ENCODE measurements around the gene GNA12. TPM values are rescaled to one million over a fixed set of nuclear protein-coding genes. Genes with fewer than 3 reads are reported as not detected.

Gene GNA12
- total and polyA plus RNA-seq, 2 of the 4 experiments (the other 2 are of a cell fraction): 14.3 to 93.9 TPM

DNA sequence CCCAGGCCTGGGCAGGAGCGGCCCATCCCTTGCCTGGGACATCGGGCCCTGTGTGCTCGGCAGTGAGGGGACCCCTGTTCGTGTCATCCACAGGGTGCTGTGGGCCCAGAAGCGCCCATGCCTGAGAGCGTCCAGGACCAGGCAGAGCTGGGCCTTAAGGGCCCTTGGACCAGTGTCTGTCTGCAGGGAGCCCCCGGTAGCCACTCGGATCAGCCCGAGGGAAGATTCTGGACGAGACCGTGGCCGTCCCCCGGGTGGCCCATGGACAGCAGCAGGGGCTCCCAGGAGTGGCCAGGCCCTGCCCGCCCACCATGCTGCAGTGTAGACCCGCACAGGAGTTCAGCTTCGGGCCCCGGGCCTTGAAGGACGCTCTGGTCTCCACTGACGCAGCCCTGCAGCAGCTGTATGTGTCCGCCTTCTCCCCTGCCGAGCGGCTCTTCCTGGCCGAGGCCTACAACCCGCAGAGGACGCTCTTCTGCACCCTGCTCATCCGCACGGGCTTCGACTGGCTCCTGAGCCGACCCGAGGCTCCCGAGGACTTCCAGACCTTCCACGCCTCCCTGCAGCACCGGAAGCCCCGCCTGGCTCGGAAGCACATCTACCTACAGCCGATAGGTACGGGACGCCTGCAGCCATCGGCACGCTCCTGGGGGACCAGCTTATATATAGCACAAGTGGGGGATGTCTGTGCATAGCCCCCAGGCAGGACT, 143.8 kb downstream of the GNA12 start:
- Histone ChIP-seq H3K27ac (ENCODE audit: insufficient read depth, low read length) (no peak overlapping the region), H3K4me2 (ENCODE audit: low read depth, low read length) (no peak overlapping the region), H4K20me1 (ENCODE audit: insufficient read depth, low read length) (no peaks in the 10 kb centered on the region), H3K9me3 (ENCODE audit: control insufficient read depth, insufficient read depth, low read length) (no peaks in the 10 kb centered on the region), H4K8ac (ENCODE audit: low read depth in 2 of 2, low read length in 2 of 2) (no peak overlapping the region), H2AK9ac (replicated peaks; ENCODE audit: low read depth, low read length, poor library complexity) (no peak overlapping the region), H3K36me3 (ENCODE audit: control insufficient read depth, insufficient read depth, low read length) (no peaks in the 10 kb centered on the region), H3K14ac (replicated peaks; ENCODE audit: low read depth, low read length) (no peak overlapping the region), H3K4me1 (ENCODE audit: control insufficient read depth, insufficient read depth, low read length) (no peaks in the 10 kb centered on the region; the same call in 1 of the 2 replicates), H2BK20ac (ENCODE audit: low read depth, low read length) (no peak overlapping the region), H3K27me3 (ENCODE audit: control insufficient read depth, insufficient read depth, low read length) (peaks cover 6% of the 10 kb centered on the region; the same call in 1 of the 2 replicates), H3K18ac (ENCODE audit: low read depth, low read length) (no peak overlapping the region), H2AFZ (replicated peaks; ENCODE audit: low read length, poor library complexity) (no peak overlapping the region), H3K4ac (ENCODE audit: low read depth, low read length) (no peak overlapping the region), H3K9ac (ENCODE audit: low read depth, low read length) (no peak overlapping the region), H3K4me3 (ENCODE audit: insufficient read depth, low read depth, low read length) (no peak overlapping the region), H4K5ac (ENCODE audit: low read depth, low read length) (no peak overlapping the region), H3K79me1 (ENCODE audit: low read depth in 1 of 2, low read length in 2 of 2) (no peaks in the 10 kb centered on the region), H2BK5ac (ENCODE audit: low read depth, low read length, poor library complexity, severe bottlenecking) (no peak overlapping the region), H4K91ac (ENCODE audit: insufficient read depth, low read depth, low read length) (no peak overlapping the region), H2AK5ac (ENCODE audit: low read depth, low read length) (no peak overlapping the region), H3K23ac (ENCODE audit: low read depth, low read length) (no peak overlapping the region), H2BK120ac (ENCODE audit: low read depth, low read length) (no peak overlapping the region), H3K9me1 (ENCODE audit: insufficient read depth, low read length) (no peaks in the 10 kb centered on the region), H3K56ac (ENCODE audit: extremely low read depth, insufficient read depth, low read length) (no peak overlapping the region), H2BK15ac (ENCODE audit: low read depth, low read length) (no peak overlapping the region)
- BruUV-seq (replicated peaks): no TSS peak
- ChIA-PET POLR2A (ENCODE audit: unreplicated experiment) (no interaction called here), CTCF (no interaction called here)
- dilution Hi-C loops (cut with HindIII; ENCODE audit: low sequenced_read_pairs, unreplicated experiment) (no loop called here), in situ Hi-C loops (cut with MboI; ENCODE audit: low sequenced_read_pairs) (no loop called here), intact Hi-C loops (cut with micrococcal nuclease) (no loop called here)
- ATAC-seq (ENCODE audit: low read depth): no peak
- no peak for DNase-seq
- 86% methylated on average over 29 of the region's 40 CpGs; no CpG with 5 or more reads in 1 of the 2 experiments for WGBS, 2 experiments (ENCODE audit: extremely low coverage in 2 of 2, insufficient read length in 1 of 2)
- TF ChIP-seq, protein P1, sequence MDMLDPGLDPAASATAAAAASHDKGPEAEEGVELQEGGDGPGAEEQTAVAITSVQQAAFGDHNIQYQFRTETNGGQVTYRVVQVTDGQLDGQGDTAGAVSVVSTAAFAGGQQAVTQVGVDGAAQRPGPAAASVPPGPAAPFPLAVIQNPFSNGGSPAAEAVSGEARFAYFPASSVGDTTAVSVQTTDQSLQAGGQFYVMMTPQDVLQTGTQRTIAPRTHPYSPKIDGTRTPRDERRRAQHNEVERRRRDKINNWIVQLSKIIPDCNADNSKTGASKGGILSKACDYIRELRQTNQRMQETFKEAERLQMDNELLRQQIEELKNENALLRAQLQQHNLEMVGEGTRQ (IDR thresholded peaks at IDR 0.05; ENCODE audit: low read depth, low read length): no peak
- TF ChIP-seq BHLHE40 (IDR thresholded peaks at IDR 0.05; ENCODE audit: low read depth, low read length) (no peak), NFE2L2 (IDR thresholded peaks at IDR 0.05; ENCODE audit: low read depth, low read length) (no peak), RAD21 (IDR thresholded peaks at IDR 0.05; ENCODE audit: low read length) (no peak), RFX5 (IDR thresholded peaks at IDR 0.05; ENCODE audit: low read depth, low read length) (no peak), MAFK (IDR thresholded peaks at IDR 0.05; ENCODE audit: low read depth, low read length) (no peak), FOS (IDR thresholded peaks at IDR 0.05; ENCODE audit: low read depth, low read length) (no peak), CEBPB (IDR thresholded peaks at IDR 0.05; ENCODE audit: low read depth, low read length) (no peak), SMC3 (IDR thresholded peaks at IDR 0.05; ENCODE audit: low read depth, low read length) (no peak), MAZ (IDR thresholded peaks at IDR 0.05; ENCODE audit: borderline replicate concordance, low read depth, low read length) (no peak), MXI1 (IDR thresholded peaks at IDR 0.05; ENCODE audit: borderline replicate concordance, low read depth, low read length) (no peak), CHD1 (IDR thresholded peaks at IDR 0.05; ENCODE audit: low read depth, low read length) (no peak), CTCF (conservative IDR thresholded peaks at IDR 0.05; ENCODE audit: low read depth, low read length) (no peak)

All from IMR-90 (cell line).